Measurements from ENCODE around the gene RETSAT.
"Not testable (repeated sequence)": the region's sequence is repeated elsewhere in the genome, so short reads cannot be mapped to it uniquely, and the experiment has no call there.

The RETSAT gene

GRCh38 chr2:85330839-85331636 lies 23.3 kb downstream of the RETSAT start:
- DNase-seq (ENCODE audit: extremely low read depth, low read depth): no peak
- no peak for TF ChIP-seq CTCF (IDR thresholded peaks at IDR 0.05; ENCODE audit: low read depth, low read length)

GRCh38 chr2:85329701-85330100 lies 24.6 kb downstream of the RETSAT start:
- not testable (repeated sequence) for DNase-seq (ENCODE audit: extremely low read depth, low read depth)

- no peak for TF ChIP-seq CTCF (IDR thresholded peaks at IDR 0.05; ENCODE audit: low read depth, low read length)
- DNase-seq (ENCODE audit: extremely low read depth, low read depth): no peak
Observed at GRCh38 chr2:85329181-85329651, 25.1 kb downstream of the RETSAT start.

- TF ChIP-seq CTCF (IDR thresholded peaks at IDR 0.05; ENCODE audit: low read depth, low read length): peak; percentile 8; the same call in 1 of the 2 replicates
- DNase-seq (ENCODE audit: extremely low read depth, low read depth): peak; percentile 76
Observed at GRCh38 chr2:85327822-85328617, 26.3 kb downstream of the RETSAT start, which contains the start of gene TGOLN2. TSS of gene TGOLN2 (minus strand) at chr2:85327989. CDS start at chr2:85327962, 27 bp downstream.

GRCh38 chr2:85327160-85327821 lies 27.0 kb downstream of the RETSAT start:
- no peak for DNase-seq (ENCODE audit: extremely low read depth, low read depth)
- TF ChIP-seq CTCF (IDR thresholded peaks at IDR 0.05; ENCODE audit: low read depth, low read length): no peak

GRCh38 chr2:85326406-85327159 lies 27.7 kb downstream of the RETSAT start:
- no peak for DNase-seq (ENCODE audit: extremely low read depth, low read depth)
- TF ChIP-seq CTCF (IDR thresholded peaks at IDR 0.05; ENCODE audit: low read depth, low read length): no peak

GRCh38 chr2:85325466-85325811 lies 28.9 kb downstream of the RETSAT start:
- no peak for TF ChIP-seq CTCF (IDR thresholded peaks at IDR 0.05; ENCODE audit: low read depth, low read length)
- DNase-seq (ENCODE audit: extremely low read depth, low read depth): no peak

Data from AG09319 (cell line).